ENCODE data around the gene PKDCC.

PKDCC gene

GRCh38 chr2:42050010-42050702 lies 2.3 kb downstream of the PKDCC start:
- DNase-seq (ENCODE audit: low read depth in 2 of 2), result no peak

GRCh38 chr2:42050703-42051542 lies 3.1 kb downstream of the PKDCC start:
- no peak for DNase-seq (ENCODE audit: low read depth in 2 of 2)

- no peak for DNase-seq (ENCODE audit: low read depth in 2 of 2)
Observed at GRCh38 chr2:42051543-42052235, 3.9 kb downstream of the PKDCC start.

GRCh38 chr2:42052702-42053481 lies 5.1 kb downstream of the PKDCC start:
- no peak for DNase-seq (ENCODE audit: low read depth in 2 of 2)

GRCh38 chr2:42053482-42053790 lies 5.6 kb downstream of the PKDCC start:
- DNase-seq (ENCODE audit: low read depth in 2 of 2), result no peak

DNA sequence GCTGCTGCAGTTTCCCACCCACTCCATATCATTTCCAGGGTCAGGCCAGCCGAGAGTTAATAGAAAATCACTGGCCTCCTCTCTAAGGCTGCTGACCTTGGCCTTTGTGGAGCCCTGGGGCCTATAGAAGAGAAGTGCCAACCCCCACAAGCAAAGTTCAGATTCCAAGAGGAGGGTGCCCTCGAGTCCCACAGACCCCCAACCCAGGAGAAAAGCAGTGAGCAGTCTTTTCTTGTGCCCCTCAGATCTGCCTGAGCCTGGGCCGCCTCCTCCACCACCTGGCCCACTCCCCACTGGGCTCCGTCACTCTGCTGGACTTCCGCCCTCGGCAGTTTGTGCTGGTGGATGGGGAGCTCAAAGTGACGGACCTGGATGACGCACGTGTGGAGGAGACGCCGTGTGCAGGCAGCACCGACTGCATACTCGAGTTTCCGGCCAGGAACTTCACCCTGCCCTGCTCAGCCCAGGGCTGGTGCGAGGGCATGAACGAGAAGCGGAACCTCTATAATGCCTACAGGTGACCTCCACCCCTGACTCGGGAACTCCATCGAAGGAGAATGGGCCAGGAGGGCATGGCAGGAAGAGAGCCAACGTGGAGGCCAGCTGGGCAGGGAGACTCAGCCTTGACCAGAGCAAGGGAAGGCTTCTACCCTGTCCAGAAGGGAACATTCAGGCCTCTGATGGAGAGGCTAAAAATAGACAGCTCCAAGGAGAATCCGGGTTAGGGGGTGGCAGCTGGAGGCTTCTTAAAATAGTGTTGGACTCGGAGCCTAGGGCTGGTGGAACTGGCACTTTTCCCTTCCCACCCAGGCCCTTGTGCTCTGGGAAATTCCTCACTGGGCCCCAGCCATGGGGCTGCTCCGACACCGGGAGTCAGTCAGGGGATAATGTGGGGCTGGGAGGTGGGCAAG lies 6.2 kb downstream of the PKDCC start:
- no peak for DNase-seq (ENCODE audit: low read depth in 2 of 2)

DNA sequence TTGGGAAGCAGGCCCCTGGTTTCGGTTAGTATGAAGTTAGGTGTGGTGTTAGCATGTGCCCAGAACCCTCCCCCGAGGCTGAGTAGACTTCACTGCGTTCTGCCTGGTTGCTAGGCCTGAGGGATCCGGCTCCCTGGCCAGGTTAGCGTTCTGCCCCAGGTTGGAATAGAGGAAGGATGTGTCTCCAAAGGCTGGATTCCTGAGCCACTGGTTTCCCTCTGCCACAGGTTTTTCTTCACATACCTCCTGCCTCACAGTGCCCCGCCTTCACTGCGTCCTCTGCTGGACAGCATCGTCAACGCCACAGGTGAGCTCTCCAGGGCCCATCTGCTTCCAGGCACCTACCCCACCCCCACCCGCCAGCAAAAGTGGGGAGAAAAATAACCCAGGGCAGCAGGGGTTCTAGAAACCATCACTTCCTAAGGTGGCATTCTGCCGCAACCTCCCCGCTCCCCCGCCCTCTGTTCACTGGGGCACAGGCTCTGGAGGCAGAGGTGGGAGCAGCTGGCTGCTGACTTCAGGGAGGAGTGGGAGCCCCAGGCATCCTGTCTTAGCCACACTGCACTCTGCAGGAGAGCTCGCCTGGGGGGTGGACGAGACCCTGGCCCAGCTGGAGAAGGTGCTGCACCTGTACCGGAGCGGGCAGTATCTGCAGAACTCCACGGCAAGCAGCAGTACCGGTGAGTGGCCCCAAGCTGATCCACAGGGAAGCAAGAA lies 7.1 kb downstream of the PKDCC start:
- no peak for DNase-seq (ENCODE audit: low read depth in 2 of 2)

- DNase-seq (ENCODE audit: low read depth in 2 of 2), result no peak
Observed at GRCh38 chr2:42055573-42056514, 8.0 kb downstream of the PKDCC start.

DNA sequence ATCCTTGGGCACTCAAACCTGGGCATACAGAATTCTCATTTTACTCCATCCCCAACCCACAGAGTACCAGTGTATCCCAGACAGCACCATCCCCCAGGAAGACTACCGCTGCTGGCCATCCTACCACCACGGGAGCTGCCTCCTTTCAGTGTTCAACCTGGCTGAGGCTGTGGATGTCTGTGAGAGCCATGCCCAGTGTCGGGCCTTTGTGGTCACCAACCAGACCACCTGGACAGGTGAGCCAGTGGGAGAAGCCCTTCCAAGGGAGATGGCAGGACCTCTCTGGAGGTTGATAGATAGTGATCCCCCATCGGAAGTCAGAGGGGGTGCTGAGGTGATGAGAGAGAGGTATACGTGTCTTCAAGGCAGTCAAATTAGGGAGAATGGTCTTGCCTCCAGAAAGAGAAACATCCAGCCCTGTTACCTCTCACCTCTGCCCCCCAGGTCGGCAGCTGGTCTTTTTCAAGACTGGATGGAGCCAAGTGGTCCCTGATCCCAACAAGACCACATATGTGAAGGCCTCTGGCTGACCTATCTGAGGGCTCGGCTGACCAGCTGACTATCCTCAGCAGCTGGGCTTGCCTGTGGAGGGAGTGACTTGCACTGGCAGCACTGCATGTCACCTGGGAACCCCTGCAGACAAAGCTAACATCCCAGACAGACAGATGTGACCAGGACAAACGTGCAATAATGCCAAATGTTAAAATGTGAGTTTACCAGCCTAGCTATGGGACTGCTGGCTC lies 9.5 kb downstream of the PKDCC start:
- DNase-seq (ENCODE audit: low read depth in 2 of 2), result no peak

DNA sequence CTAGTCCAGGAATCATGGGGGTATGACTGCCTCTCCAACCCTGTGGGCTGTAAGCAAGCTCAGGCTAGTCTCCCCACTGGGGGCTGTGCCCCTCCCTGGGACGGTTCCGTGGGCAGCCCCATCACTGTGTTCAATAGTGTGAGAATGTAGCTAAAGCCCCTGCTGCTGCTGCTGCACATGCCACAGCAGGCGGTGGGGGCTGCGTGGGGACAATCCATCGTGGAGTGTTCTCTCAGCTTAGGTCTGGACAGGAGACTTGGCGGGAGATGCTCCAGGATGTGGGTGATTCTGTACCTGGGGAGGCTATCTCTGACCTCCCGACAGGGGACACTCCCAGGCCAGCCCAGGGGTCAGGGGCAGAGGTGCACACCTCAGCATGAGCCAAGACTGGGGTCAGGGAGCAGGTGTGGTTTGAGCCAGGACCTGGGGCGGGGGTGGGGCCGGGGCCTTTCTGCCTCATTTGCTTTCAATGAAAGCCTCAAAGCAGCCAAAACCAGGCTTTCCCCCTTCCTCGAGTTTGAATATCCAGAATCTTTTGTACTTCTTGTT lies 10.2 kb downstream of the PKDCC start:
- DNase-seq (ENCODE audit: low read depth in 2 of 2), result no peak

DNA sequence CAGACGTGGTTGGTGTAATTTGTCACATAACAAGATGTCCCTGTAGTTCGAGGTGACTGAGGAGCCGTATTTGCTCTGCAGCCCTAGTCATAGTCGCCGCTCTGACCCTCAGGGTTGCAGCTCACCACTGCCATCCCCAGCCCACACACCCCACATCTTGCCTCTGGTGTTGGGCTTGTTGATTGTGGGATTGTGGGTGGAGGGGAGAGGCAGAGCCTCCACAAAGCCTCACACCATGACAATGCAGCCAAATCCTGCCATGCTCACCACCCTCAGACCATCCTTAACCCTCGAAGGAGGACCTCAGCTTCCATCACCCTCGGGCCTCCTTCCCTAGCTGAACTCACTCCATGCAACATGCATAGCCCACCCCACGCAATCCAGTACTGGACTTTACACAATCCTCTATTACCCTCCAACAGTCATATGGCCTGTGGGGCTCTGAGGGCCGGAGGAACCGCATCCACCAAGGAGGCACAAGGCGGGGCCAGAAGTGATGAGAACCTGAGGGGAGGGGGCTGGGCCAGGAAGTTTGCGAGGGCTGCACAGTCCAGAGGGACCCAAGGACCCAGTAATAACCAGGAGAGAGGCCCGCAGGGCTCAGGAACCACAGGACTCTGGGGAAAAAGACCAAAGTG lies 11.6 kb downstream of the PKDCC start:
- no peak for DNase-seq (ENCODE audit: low read depth in 2 of 2)

- DNase-seq (ENCODE audit: low read depth in 2 of 2), result no peak
Observed at GRCh38 chr2:42060028-42060427, 12.2 kb downstream of the PKDCC start.

DNA sequence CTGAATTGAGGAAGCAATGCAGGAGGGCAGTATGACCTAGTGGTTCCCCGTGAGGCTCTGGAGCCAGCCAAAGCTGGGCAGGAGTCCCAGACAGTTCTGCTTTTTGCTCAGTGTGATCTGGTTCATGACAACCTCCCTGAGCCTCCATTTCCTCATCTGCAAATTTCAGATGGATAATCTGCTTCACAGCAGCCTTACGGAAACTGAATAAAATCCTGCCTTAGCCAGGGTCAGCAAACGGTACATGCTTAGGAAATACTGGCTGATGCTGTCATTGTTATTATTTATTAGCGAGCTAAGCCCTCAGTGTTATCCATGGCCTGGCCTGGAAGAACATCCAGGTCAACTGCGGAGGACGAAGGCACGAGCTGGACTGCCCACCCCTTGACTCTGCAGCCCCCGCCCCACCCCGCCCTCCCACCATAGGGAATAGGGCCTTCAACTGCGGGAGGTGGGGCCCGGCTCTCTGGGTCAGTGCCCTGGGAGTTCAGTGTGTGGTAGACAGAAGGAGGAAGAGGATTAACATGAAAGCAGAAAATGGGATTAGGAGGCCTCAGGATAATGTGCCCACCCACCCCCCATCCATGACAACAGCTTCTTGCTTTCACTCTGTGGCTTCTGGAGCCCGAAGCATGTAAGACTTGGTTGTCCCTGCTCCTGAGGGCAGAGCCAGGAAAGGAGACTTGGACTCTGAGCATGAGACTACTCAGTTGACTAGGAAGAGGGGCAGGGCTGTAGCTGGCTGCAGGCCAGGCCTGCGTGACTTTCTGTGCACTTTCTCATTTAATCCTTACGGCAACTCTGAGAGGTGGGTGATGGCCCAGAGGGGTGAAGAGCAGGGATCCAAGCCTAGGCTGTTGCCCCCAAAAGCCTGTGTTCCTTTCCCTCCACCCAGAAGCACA lies 13.1 kb downstream of the PKDCC start:
- no peak for DNase-seq (ENCODE audit: low read depth in 2 of 2)

- DNase-seq (ENCODE audit: low read depth in 2 of 2), result no peak
Observed at GRCh38 chr2:42061839-42062238, 14.0 kb downstream of the PKDCC start.

- DNase-seq (ENCODE audit: low read depth in 2 of 2), result no peak
Observed at GRCh38 chr2:42063431-42064171, 15.8 kb downstream of the PKDCC start.

- no peak for DNase-seq (ENCODE audit: low read depth in 2 of 2)
Observed at GRCh38 chr2:42064417-42064942, 16.7 kb downstream of the PKDCC start.

Data from stimulated activated CD4-positive, alpha-beta T cell treated with anti-CD3 and anti-CD28 coated beads, Interleukin-12 subunit alpha, Interleukin-12 subunit beta, amount 100 ng/mL, for 24 hours (primary cell).